ENCODE measurements around the gene GPBP1L1.

- no peak for TF ChIP-seq CTCF (IDR thresholded peaks at IDR 0.05; ENCODE audit: insufficient read depth, low read length)
- TF ChIP-seq REST (IDR thresholded peaks at IDR 0.05; ENCODE audit: insufficient replicate concordance, low read depth) = no peak
- no peak for TF ChIP-seq GABPA (IDR thresholded peaks at IDR 0.05; ENCODE audit: low read depth)
- TF ChIP-seq POLR2AphosphoS5 (IDR thresholded peaks at IDR 0.05; ENCODE audit: low read depth) = no peak
Measured at GRCh38 chr1:45656573-45657226, 29.6 kb downstream of the GPBP1L1 start.

All from HL-60 (cell line).